GM21528 (cell line): Measurements from ENCODE around the gene OBSCN.
"Not testable (repeated sequence)": the region's sequence is repeated elsewhere in the genome, so short reads cannot be mapped to it uniquely, and the experiment has no call there.

ENCODE experiments used
- ATAC-seq: cut with Tn5 transposase; IDR thresholded peaks from one replicate; pipeline ENCODE4 v1.9.1; 2021; ENCODE audit warnings: mild to moderate bottlenecking, moderate library complexity; ENCODE audit not compliant: unreplicated experiment, low FRiP score

Gene OBSCN

GRCh38 chr1:228169345-228169744 is 38.5 kb upstream of the OBSCN start:
- ATAC-seq: no peak

GRCh38 chr1:228170666-228171065 is 37.2 kb upstream of the OBSCN start:
- ATAC-seq: no peak

- no peak for ATAC-seq
Observed at GRCh38 chr1:228171221-228171891, 36.5 kb upstream of the OBSCN start.

GRCh38 chr1:228172591-228173527 is 35.0 kb upstream of the OBSCN start:
- no peak for ATAC-seq

GRCh38 chr1:228173528-228174481 is 34.0 kb upstream of the OBSCN start:
- not testable (repeated sequence) for ATAC-seq

GRCh38 chr1:228174482-228175315 is 33.1 kb upstream of the OBSCN start:
- ATAC-seq: no peak

GRCh38 chr1:228175316-228176023 is 32.4 kb upstream of the OBSCN start:
- ATAC-seq: no peak

- no peak for ATAC-seq
Observed at GRCh38 chr1:228176024-228176395, 31.8 kb upstream of the OBSCN start.

GRCh38 chr1:228176461-228177182 is 31.2 kb upstream of the OBSCN start:
- ATAC-seq: no peak

GRCh38 chr1:228177183-228177475 is 30.7 kb upstream of the OBSCN start:
- no peak for ATAC-seq

GRCh38 chr1:228177721-228178710 is 29.8 kb upstream of the OBSCN start:
- ATAC-seq: no peak

- ATAC-seq: no peak
Observed at GRCh38 chr1:228178737-228179684, 28.8 kb upstream of the OBSCN start.

- ATAC-seq: no peak
Observed at GRCh38 chr1:228180271-228180958, 27.4 kb upstream of the OBSCN start.

- ATAC-seq: no peak
Observed at GRCh38 chr1:228180959-228181644, 26.7 kb upstream of the OBSCN start.

GRCh38 chr1:228181645-228182034 is 26.2 kb upstream of the OBSCN start:
- ATAC-seq: no peak
